ENCODE results near the gene WDR6.

WDR6 gene

GRCh38 chr3:49024449-49024848 lies 17.3 kb downstream of the WDR6 start:
- Histone ChIP-seq H3K27me3 (ENCODE audit: control insufficient read depth, insufficient read depth, low read length) (no peaks in the 10 kb centered on the region), H3K36me3 (ENCODE audit: control insufficient read depth, insufficient read depth, low read length) (no peaks in the 10 kb centered on the region), H3K79me2 (peaks cover 3% of the 10 kb centered on the region), H3K9ac (no peak overlapping the region), H3K27ac (no peak overlapping the region), H2AFZ (no peak overlapping the region), H3K4me3 (ENCODE audit: low read depth, low read length) (no peak overlapping the region), H3K4me2 (ENCODE audit: low read length) (no peak overlapping the region), H3K9me3 (ENCODE audit: control insufficient read depth, low read length) (no peaks in the 10 kb centered on the region), H3K4me1 (peaks cover 11% of the 10 kb centered on the region)
- no peak for TF ChIP-seq CTCF (IDR thresholded peaks at IDR 0.05)

GRCh38 chr3:49025005-49025792 lies 18.0 kb downstream of the WDR6 start:
- Histone ChIP-seq H3K9ac (no peak overlapping the region), H2AFZ (no peak overlapping the region), H3K79me2 (peaks cover 3% of the 10 kb centered on the region), H3K9me3 (ENCODE audit: control insufficient read depth, low read length) (no peaks in the 10 kb centered on the region), H3K4me1 (peaks cover 12% of the 10 kb centered on the region), H3K36me3 (ENCODE audit: control insufficient read depth, insufficient read depth, low read length) (no peaks in the 10 kb centered on the region), H3K4me3 (ENCODE audit: low read depth, low read length) (no peak overlapping the region), H3K4me2 (ENCODE audit: low read length) (no peak overlapping the region), H3K27ac (no peak overlapping the region), H3K27me3 (ENCODE audit: control insufficient read depth, insufficient read depth, low read length) (no peaks in the 10 kb centered on the region)
- TF ChIP-seq CTCF (IDR thresholded peaks at IDR 0.05): no peak

- Histone ChIP-seq H3K9ac (no peak overlapping the region), H3K36me3 (ENCODE audit: control insufficient read depth, insufficient read depth, low read length) (no peaks in the 10 kb centered on the region)
Measured at GRCh38 chr3:49025793-49026520, 18.8 kb downstream of the WDR6 start.

GRCh38 chr3:49026536-49026935 lies 19.3 kb downstream of the WDR6 start:
- no peak overlapping the region for H3K4me2 ChIP-seq (ENCODE audit: low read length)
- H3K27ac ChIP-seq: no peak overlapping the region
- no peak overlapping the region for H2AFZ ChIP-seq
- H3K79me2 ChIP-seq: peaks cover 3% of the 10 kb centered on the region
- no peaks in the 10 kb centered on the region for H3K9me3 ChIP-seq (ENCODE audit: control insufficient read depth, low read length)
- H3K36me3 ChIP-seq (ENCODE audit: control insufficient read depth, insufficient read depth, low read length): no peaks in the 10 kb centered on the region
- TF ChIP-seq CTCF (IDR thresholded peaks at IDR 0.05): no peak
- no peak overlapping the region for H3K9ac ChIP-seq
- H3K4me1 ChIP-seq: peaks cover 11% of the 10 kb centered on the region
- no peaks in the 10 kb centered on the region for H3K27me3 ChIP-seq (ENCODE audit: control insufficient read depth, insufficient read depth, low read length)
- no peak overlapping the region for H3K4me3 ChIP-seq (ENCODE audit: low read depth, low read length)

More at GRCh38 chr3:49025793-49026520, 18.8 kb downstream of the WDR6 start:
- Histone ChIP-seq H3K79me2 (peaks cover 3% of the 10 kb centered on the region), H3K4me3 (ENCODE audit: low read depth, low read length) (no peak overlapping the region), H3K4me1 (peaks cover 11% of the 10 kb centered on the region), H2AFZ (no peak overlapping the region), H3K27ac (no peak overlapping the region), H3K9me3 (ENCODE audit: control insufficient read depth, low read length) (no peaks in the 10 kb centered on the region), H3K27me3 (ENCODE audit: control insufficient read depth, insufficient read depth, low read length) (no peaks in the 10 kb centered on the region), H3K4me2 (ENCODE audit: low read length) (no peak overlapping the region)
- TF ChIP-seq CTCF (IDR thresholded peaks at IDR 0.05): no peak
